Lower leg skin (tissue), 3 donors: Measurements from ENCODE around the gene GRAMD4.

Source experiments
- POLR2A ChIP-seq, 2 donors: fragments of 450-650 bp; IDR thresholded peaks; one replicate each; pipeline ENCODE4 v1.6.1; 2016 to 2017; ENCODE audit warnings: antibody characterized with exemption in 2 of 2, mild to moderate bottlenecking in 1 of 2, moderate library complexity in 1 of 2
- TF ChIP-seq, protein P1 (sequence below), 3 donors: fragments of 450-650 bp; IDR thresholded peaks; one replicate each; pipeline ENCODE4 v1.5.1; 2016; ENCODE audit warnings: antibody characterized with exemption in 3 of 3, mild to moderate bottlenecking in 3 of 3, moderate library complexity in 2 of 3

DNA sequence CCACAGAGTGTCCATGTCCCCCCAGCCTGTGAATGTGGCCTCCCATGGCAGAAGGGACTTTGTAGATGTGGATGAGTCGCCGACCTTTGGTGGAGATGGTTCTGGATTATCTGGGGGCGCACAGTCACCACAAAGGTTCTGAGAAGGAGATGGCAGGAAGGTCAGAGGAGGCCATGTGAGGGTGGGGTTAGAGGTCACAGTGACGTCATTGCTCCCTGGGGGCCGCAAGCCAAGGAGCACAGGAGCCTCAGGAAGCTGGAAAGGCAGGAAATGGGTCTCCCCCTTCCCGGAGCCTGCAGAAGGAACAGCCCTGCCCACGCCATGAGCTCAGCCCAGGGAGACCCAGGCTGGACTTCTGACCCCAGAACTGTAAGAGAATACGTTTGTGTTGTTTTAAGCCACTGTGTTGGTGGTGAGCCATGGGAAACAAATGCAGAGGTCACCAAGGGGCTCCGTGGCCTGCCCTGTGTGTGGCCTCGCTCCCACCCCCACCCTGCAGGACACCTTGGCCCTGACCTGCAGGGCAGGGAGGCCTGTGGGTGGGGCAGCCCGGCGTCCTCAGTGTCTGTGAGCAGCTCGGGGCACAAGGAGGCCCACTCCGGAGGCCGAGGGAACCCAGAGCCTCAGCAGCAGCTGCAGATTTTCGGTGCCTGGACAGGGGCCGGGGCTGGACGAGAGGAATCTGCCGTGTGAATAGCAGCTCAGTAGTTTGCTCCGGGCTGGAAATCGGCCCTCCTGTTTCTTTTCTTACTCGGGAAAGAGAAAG, 32.1 kb downstream of the GRAMD4 start:
- TF ChIP-seq, protein P1, sequence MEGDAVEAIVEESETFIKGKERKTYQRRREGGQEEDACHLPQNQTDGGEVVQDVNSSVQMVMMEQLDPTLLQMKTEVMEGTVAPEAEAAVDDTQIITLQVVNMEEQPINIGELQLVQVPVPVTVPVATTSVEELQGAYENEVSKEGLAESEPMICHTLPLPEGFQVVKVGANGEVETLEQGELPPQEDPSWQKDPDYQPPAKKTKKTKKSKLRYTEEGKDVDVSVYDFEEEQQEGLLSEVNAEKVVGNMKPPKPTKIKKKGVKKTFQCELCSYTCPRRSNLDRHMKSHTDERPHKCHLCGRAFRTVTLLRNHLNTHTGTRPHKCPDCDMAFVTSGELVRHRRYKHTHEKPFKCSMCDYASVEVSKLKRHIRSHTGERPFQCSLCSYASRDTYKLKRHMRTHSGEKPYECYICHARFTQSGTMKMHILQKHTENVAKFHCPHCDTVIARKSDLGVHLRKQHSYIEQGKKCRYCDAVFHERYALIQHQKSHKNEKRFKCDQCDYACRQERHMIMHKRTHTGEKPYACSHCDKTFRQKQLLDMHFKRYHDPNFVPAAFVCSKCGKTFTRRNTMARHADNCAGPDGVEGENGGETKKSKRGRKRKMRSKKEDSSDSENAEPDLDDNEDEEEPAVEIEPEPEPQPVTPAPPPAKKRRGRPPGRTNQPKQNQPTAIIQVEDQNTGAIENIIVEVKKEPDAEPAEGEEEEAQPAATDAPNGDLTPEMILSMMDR (IDR thresholded peaks at IDR 0.05), result no peak
- no peak for TF ChIP-seq POLR2A (IDR thresholded peaks at IDR 0.05)
